ENCODE data around the gene CSNK1D. TPM values are rescaled to one million over a fixed set of nuclear protein-coding genes. Genes with fewer than 3 reads are reported as not detected.

CSNK1D gene
- total and polyA plus RNA-seq, 3 donors from 2014 or later = 137 to 179 (median 178) TPM

DNA sequence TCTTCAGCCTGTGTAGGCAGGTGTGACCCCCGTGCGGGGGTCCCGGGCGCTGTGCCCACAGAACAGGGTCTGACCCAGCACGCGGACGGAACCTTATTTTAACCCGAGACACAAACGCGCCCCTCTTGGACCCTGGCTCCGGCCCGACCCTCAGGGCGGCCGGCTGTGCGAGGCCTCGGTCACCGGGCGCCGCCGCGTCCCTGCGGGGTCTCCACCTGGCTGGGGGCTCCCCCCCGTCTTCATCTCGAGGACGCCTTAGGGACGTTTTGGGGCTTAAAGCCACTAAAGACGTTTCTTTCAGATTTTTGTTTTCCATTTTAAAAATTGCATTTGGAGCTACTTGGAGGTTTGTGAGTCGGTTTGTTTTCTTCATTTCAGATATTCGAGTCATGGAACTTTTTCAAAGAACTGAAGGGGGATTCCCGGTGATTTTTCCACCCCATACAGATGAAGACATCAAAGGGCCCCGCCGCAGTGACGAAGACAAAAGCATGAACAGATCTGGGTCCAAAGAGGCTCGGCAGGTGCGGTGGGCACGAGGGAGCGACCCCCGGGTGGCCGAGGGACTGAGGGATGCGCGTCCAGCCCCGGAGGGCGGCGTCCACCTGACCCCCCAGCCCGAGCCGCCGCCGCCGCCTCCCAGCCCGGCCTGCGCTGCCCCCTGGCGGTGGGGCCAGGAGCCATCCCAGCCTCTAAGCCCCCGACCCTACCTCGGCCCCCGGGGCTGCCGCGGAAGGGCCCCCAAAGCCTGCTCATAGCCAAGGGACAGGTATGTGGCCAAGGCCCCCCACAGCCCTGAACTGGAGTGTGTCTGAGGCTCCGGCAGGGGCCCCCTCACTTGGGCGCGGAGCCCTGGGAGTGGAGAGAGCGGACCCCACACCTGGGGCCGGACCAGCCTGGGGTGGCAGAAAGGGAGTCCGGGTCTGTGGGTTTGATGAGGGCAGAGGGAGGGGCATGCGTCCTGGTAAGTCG is 47.7 kb upstream of the CSNK1D start:
- 38 to 43% methylated on average over 42 to 65 of the region's 65 CpGs for WGBS, 2 donors
- intact Hi-C loops (cut with DNase I; ENCODE audit: low total_unique reads) = no loop called here
- H3K9me3 ChIP-seq = no peaks in the 10 kb centered on the region
- no peak overlapping the region for H3K27ac ChIP-seq
- TF ChIP-seq POLR2A (IDR thresholded peaks at IDR 0.05) (no peak), CTCF (IDR thresholded peaks at IDR 0.05) (peak; percentile 82 to 93 (median 90))
- H3K4me3 ChIP-seq = peak overlapping the region in 1 of 2 donors; percentile 7
- peak; percentile 31 for DNase-seq
- no peaks in the 10 kb centered on the region for H3K36me3 ChIP-seq (ENCODE audit: low read depth, missing control alignments)
- H3K27me3 ChIP-seq = no peaks in the 10 kb centered on the region
- no peaks in the 10 kb centered on the region for H3K4me1 ChIP-seq

DNA sequence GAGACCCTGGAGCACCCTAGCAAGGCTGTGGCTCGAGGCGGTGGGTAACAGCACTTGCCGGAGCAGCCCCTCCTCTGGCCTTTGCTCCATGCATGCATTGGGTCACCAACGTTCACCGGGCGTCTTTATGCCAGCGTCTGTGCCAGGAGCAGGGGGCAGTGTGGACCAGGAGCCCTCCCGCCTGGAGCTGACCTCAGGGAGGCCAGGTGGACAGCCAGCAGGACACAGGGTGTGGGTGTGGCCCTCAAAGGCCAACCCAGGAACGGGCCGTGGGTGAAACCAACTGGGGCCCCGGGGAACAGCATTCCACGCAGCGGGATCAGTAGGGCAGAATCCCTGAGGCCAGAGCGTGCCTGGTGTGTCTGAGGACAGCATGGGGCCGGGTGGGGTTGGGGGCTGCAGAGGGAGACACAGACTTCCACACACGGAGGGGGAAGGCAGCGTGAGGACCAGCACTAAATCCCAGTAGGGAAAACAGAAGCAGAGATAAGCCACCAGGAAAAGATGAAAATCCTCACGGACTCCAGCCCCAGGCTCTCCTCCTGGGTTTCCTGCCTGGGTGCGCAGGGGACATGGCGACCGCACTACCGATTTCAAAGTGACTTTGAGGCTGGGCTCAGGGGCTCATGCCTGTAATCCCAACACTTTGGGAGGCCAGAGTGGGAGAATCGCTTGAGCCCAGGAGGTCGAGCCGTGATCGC is 46.8 kb upstream of the CSNK1D start:
- Histone ChIP-seq H3K27me3 (no peaks in the 10 kb centered on the region), H3K27ac (no peak overlapping the region), H3K4me1 (peaks cover 6% of the 10 kb centered on the region), H3K4me3 (no peak overlapping the region), H3K36me3 (ENCODE audit: low read depth, missing control alignments) (no peaks in the 10 kb centered on the region), H3K9me3 (no peaks in the 10 kb centered on the region)
- DNase-seq = no peak
- intact Hi-C loops (cut with DNase I; ENCODE audit: low total_unique reads) = no loop called here
- TF ChIP-seq POLR2A (IDR thresholded peaks at IDR 0.05) = no peak
- TF ChIP-seq CTCF (IDR thresholded peaks at IDR 0.05) = no peak
- 47 to 49% methylated on average over 26 of the region's 26 CpGs for WGBS, 2 donors

GRCh38 chr17:82319619-82320062 is 46.1 kb upstream of the CSNK1D start:
- TF ChIP-seq POLR2A (IDR thresholded peaks at IDR 0.05) (no peak), CTCF (IDR thresholded peaks at IDR 0.05) (no peak)
- Histone ChIP-seq H3K36me3 (ENCODE audit: low read depth, missing control alignments) (no peaks in the 10 kb centered on the region), H3K9me3 (no peaks in the 10 kb centered on the region), H3K27me3 (no peaks in the 10 kb centered on the region), H3K27ac (no peak overlapping the region), H3K4me1 (peaks cover 6% of the 10 kb centered on the region), H3K4me3 (no peak overlapping the region)
- no peak for DNase-seq
- WGBS, 2 donors = 76 to 79% methylated on average over 30 to 34 of the region's 35 CpGs
- intact Hi-C loops (cut with DNase I; ENCODE audit: low total_unique reads) = no loop called here

DNA sequence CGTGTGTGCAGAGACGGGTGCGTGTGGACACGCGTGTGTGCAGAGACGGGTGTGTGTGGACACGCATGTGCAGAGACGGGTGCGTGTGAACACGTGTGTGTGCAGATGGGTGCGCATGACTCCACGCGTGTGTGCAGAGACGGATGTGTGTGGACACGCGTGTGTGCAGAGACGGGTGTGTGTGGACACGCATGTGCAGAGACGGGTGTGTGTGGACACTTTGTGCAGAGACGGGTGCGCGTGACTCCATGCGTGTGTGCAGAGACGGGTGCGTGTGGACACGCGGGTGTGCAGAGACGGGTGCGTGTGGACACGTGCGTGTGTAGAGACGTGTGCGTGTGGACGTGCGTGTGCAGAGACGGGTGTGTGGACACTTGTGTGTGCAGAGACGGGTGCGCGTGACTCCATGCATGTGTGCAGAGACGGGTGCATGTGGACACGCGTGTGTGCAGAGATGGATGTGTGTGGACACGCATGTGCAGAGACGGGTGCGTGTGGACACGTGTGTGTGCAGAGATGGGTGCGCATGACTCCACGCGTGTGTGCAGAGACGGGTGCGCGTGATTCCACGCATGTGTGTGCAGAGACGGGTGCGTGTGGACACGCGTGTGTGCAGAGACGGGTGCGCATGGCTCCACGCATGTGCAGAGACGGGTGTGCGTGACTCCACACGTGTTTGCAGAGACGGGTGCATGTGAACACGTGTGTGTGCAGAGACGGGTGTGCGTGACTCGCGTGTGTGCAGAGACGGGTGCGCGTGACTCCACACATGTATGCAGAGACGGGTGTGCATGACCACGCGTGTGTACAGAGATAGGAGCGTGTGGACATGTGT is 45.5 kb upstream of the CSNK1D start:
- Histone ChIP-seq H3K4me3 (no peak overlapping the region), H3K36me3 (ENCODE audit: low read depth, missing control alignments) (no peaks in the 10 kb centered on the region), H3K9me3 (no peaks in the 10 kb centered on the region), H3K27ac (no peak overlapping the region), H3K27me3 (no peaks in the 10 kb centered on the region), H3K4me1 (peaks cover 6% of the 10 kb centered on the region)
- DNase-seq = no peak
- intact Hi-C loops (cut with DNase I; ENCODE audit: low total_unique reads) = no loop called here
- WGBS, 2 donors = 73 to 81% methylated on average over 76 of the region's 76 CpGs
- TF ChIP-seq POLR2A (IDR thresholded peaks at IDR 0.05) = no peak
- no peak for TF ChIP-seq CTCF (IDR thresholded peaks at IDR 0.05)

Measured in testis (tissue), 3 donors.